22Rv1 (cell line): Measurements from ENCODE around the gene XRN2.
"Not testable (repeated sequence)": the region's sequence is repeated elsewhere in the genome, so short reads cannot be mapped to it uniquely, and the experiment has no call there.

Experiments used
- H3K27ac ChIP-seq: fragments of 450-650 bp; 2 replicates; pipeline ENCODE4 v1.5.1; 2017
- ZFX ChIP-seq: fragments of 450-650 bp; IDR thresholded peaks from 2 replicates; pipeline ENCODE4 v1.6.1; 2017; ENCODE audit warnings: antibody characterized with exemption, borderline replicate concordance
- TF ChIP-seq, protein P1 (sequence below): fragments of 450-650 bp; IDR thresholded peaks from 2 replicates; pipeline ENCODE4 v1.5.1; 2017; ENCODE audit warnings: mild to moderate bottlenecking

Gene XRN2

GRCh38 chr20:21360705-21361104 lies 57.6 kb downstream of the XRN2 start:
- TF ChIP-seq, protein P1, sequence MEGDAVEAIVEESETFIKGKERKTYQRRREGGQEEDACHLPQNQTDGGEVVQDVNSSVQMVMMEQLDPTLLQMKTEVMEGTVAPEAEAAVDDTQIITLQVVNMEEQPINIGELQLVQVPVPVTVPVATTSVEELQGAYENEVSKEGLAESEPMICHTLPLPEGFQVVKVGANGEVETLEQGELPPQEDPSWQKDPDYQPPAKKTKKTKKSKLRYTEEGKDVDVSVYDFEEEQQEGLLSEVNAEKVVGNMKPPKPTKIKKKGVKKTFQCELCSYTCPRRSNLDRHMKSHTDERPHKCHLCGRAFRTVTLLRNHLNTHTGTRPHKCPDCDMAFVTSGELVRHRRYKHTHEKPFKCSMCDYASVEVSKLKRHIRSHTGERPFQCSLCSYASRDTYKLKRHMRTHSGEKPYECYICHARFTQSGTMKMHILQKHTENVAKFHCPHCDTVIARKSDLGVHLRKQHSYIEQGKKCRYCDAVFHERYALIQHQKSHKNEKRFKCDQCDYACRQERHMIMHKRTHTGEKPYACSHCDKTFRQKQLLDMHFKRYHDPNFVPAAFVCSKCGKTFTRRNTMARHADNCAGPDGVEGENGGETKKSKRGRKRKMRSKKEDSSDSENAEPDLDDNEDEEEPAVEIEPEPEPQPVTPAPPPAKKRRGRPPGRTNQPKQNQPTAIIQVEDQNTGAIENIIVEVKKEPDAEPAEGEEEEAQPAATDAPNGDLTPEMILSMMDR, result no peak
- H3K27ac ChIP-seq, result no peak overlapping the region

GRCh38 chr20:21361266-21361665 lies 58.1 kb downstream of the XRN2 start:
- no peak overlapping the region for H3K27ac ChIP-seq
- TF ChIP-seq, protein P1, result no peak
- TF ChIP-seq ZFX, result no peak

GRCh38 chr20:21364413-21364812 lies 61.3 kb downstream of the XRN2 start:
- H3K27ac ChIP-seq, result no peak overlapping the region

GRCh38 chr20:21365771-21366170 lies 62.6 kb downstream of the XRN2 start:
- TF ChIP-seq, protein P1, result no peak
- TF ChIP-seq ZFX, result no peak
- no peak overlapping the region for H3K27ac ChIP-seq

More at GRCh38 chr20:21364413-21364812, 61.3 kb downstream of the XRN2 start:
- no peak for TF ChIP-seq ZFX
- TF ChIP-seq, protein P1, result no peak

- H3K27ac ChIP-seq, result not testable (repeated sequence)
These were observed 63.1 kb downstream of the XRN2 start for GRCh38 chr20:21366273-21366672.

DNA sequence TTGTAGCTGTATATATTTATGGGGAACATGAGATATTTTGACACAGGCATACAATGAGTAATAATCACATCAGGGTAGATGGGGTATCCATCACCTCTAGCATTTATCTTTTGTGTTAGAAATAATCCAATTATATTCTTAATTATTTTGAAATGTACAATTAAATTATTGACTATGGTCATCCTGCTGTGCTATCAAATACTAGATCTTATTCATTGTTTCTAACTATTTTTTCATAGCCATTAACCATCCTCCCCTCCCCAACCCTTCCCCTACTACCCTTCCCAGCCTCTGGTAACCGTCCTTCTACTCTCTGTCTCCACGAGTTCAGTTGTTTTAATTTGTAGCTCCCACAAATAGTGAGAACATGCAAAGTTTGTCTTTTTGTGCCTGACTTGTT lies 65.7 kb downstream of the XRN2 start:
- 0 out of 2 replicates have a peak overlapping the region, but pooled peaks have one; percentile 7 for H3K27ac ChIP-seq
- TF ChIP-seq, protein P1, result no peak
- TF ChIP-seq ZFX, result no peak

DNA sequence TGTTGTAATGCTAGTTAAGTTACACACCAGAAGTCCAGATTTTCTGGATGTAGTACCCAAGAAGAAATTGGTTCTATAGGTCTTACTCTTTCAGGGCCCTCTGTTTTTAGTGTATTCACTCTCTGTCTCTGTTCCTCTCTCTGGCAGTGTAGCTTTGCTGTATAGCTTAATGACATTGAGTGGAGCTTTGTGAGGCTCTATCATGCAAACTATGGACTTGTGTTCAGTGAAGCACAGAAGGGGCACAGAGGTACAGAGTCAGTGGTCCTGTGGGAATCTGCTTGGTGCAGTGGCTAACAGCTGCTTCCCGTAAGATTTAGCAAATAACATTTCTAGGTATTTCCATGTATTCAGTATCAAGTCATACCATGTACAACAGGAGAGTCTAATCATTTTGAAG lies 68.1 kb downstream of the XRN2 start:
- TF ChIP-seq ZFX, result no peak
- TF ChIP-seq, protein P1, result no peak
- H3K27ac ChIP-seq, result 0 out of 2 replicates have a peak overlapping the region, but pooled peaks have one; percentile 28

DNA sequence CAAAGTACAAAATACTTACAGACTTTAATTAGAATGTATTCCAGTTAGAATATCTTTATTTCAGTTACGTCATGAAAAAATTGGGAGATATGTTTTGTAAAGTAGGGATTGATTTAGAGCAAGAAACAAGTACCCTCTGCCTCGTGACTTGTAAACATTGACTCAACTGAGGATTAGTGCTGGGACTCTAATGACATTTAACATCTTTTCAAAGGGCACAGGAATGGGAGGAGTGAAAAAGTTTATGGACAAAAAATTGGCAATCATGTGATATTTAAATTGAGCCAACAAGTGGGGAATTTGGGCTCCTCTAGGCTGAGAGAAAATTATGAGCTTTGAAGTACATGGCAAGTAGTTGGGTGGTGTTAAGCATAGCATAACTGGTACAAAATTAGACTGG lies 68.9 kb downstream of the XRN2 start:
- H3K27ac ChIP-seq, result peak overlapping the region; percentile 28; the same call in 1 of the 2 replicates
- no peak for TF ChIP-seq ZFX
- TF ChIP-seq, protein P1, result no peak
